A673 (cell line): ENCODE measurements around the gene TERB1.

Source experiments
- CTCF ChIP-seq: fragments of 300-800, 200-600 bp; sonication (generic); conservative IDR thresholded peaks from 2 replicates; pipeline ENCODE4 v1.5.1; 2017; ENCODE audit warnings: low read depth, mild to moderate bottlenecking, antibody characterized with exemption, low read length, moderate library complexity, mixed read lengths
- EZH2 ChIP-seq: fragments of 200-600 bp; sonication (generic); IDR thresholded peaks from 2 replicates; pipeline ENCODE4 v1.6.1; 2017; ENCODE audit warnings: borderline replicate concordance, low read depth, mild to moderate bottlenecking, mixed read lengths, antibody characterized with exemption, low read length; ENCODE audit not compliant: poor library complexity, severe bottlenecking

DNA sequence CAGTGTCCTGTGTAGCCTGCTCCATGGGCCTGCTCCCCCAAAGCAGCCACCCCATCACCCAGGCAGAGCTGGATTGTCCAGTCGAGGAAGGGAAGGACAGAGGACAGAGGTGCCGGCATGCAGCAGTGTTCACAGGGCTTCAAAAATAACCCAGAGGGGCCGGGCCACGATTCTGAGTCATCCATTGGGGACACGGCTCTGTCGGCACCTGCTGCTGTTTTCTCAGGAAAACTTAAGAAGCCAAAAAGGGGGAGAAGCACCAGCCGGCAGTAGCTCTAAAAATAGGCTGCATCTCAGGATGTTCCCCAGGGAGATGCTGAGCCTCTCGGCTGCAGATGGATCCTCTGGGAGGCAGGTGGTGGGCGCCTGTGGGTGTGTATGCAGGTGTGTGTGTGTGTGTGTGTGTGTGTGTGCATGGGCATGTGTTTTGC lies 44.4 kb upstream of the TERB1 start:
- TF ChIP-seq EZH2 (no peak), CTCF (no peak)
